Brain pericyte (primary cell): Measurements from ENCODE around the gene POC1A.
"Not testable (repeated sequence)": the region's sequence is repeated elsewhere in the genome, so short reads cannot be mapped to it uniquely, and the experiment has no call there.

Experiments used
- DNase-seq: peaks from one replicate; pipeline ENCODE4 v3.0.0-alpha.2; 2012; ENCODE audit warnings: low read depth, low spot score

Gene POC1A

GRCh38 chr3:52151991-52152390 lies 2.2 kb downstream of the POC1A start:
- DNase-seq = not testable (repeated sequence)

- DNase-seq = no peak
Measured at GRCh38 chr3:52150860-52151259, 3.4 kb downstream of the POC1A start.

- no peak for DNase-seq
Measured at GRCh38 chr3:52150357-52150756, 3.9 kb downstream of the POC1A start.

- DNase-seq = no peak
Measured at GRCh38 chr3:52149726-52150125, 4.5 kb downstream of the POC1A start.

GRCh38 chr3:52149021-52149420 lies 5.2 kb downstream of the POC1A start:
- no peak for DNase-seq

- no peak for DNase-seq
Measured at GRCh38 chr3:52147804-52148203, 6.4 kb downstream of the POC1A start.

- DNase-seq = no peak
Measured at GRCh38 chr3:52146811-52147210, 7.4 kb downstream of the POC1A start.

DNA sequence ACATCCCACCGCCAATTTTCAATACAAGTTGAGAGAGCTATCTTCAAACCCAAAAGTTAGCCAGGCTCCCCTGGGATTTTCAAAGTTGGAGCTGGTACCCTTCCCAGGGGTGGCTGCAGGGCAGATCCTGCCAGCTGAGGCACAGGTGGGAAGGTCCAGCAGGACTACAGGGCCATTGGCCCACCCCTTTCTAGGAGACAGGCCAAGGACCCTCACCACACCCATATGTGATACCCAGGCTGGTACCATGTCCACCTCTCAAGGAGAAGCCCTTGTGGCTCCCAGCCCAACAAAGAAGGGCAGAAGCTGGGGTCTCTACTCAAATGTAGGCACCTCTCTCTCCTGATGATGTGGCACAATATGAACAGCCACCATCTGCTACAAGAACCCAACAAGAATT lies 8.0 kb downstream of the POC1A start:
- DNase-seq = no peak

- no peak for DNase-seq
Measured at GRCh38 chr3:52145736-52146110, 8.5 kb downstream of the POC1A start.

- DNase-seq = no peak
Measured at GRCh38 chr3:52144796-52145735, 9.2 kb downstream of the POC1A start.

- DNase-seq = no peak
Measured at GRCh38 chr3:52144034-52144795, 10.0 kb downstream of the POC1A start.

DNA sequence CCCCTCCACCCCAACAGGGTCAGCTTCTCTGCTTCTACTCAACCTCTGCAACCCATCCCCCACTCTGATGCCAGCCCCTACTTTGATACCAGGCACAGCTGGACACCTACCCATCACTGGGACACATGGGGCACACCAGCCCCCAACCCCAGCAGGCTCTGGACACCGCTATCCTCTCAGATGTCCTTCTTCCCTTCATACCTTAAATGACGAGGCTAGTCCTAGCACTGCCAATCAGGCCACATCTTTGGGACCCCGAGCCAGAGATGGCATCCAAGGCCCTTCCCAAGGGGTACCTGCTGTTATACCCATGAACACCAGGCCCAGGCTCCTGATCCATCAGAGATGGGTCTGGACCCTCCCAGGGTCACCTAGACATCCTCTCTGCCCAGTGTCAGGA lies 10.6 kb downstream of the POC1A start:
- no peak for DNase-seq

DNA sequence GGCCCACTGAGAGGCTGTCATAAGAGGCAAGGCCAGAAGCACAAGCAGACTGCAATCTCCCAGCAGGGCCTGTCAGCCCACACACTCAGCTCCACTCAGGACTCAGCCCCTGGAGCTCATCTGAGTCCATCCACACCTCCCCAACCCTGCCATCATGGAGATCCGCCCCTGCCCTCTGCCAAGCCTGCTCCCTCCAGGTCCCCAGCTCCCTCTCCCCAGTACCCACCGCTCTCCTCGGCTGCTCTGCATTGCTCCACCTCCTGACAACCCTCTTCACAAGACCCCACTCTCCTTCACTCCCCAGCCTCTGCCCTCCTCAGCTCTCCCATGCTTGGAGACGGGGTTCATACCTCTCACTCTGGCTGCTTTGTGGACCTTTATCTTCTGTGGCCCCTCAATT lies 11.1 kb downstream of the POC1A start:
- DNase-seq = no peak

DNA sequence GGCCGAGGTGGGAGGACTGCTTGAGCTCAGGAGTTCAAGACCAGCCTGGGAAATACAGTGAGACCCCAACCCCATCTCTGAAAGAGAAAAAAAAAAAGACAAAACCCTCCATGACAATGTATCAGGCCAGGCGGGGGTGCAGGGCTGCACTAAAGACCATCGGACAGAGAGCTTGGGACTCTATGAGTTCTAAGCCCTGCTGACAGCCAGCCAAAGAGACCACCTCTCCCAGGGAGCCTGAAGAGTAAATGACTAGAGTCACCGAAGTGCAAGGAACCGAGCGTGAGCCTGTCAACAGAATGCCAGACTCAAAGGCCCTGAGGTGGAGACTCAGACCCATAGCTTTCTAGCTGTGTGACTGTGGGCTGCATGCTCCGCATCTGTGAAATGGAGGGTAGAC lies 12.5 kb downstream of the POC1A start:
- no peak for DNase-seq

- DNase-seq = no peak
Measured at GRCh38 chr3:52140769-52141168, 13.5 kb downstream of the POC1A start.

DNA sequence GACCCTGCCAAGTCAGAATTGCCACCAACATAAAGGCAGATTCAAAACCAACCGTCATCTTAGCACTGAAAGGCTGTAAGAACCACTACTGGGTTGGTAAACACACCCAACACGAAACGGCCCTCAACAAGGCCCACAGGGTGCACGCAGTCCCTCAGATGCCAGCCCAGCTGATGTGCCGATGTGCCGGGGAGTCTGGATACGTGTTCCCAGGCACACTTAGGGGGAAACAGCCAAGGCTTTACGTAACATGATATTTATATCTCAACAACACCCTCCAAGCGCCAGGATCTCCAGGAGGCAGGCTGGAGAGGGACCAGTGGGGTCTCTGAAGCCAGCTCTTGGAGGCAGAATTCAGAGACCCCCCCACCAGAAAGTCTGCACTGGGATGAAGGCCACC lies 14.2 kb downstream of the POC1A start:
- no peak for DNase-seq

DNA sequence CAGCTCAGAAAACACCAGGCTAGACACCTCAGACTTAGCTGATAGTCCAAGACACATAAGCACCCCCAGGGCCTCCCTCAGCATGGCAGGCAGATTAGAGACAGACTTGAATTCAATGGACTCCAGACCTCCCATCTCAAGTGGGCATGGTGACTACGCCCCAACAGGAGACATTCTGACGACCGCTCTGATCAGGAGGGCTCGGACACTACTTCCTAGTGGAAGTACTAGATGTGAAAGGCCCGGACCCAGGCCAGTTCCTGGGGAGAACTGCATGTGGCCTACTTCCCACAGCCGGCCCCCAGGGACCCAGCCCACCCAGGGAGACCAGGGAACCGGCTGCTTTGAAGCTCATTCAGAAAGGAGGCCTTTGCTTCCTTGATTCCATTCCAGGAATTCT lies 16.9 kb downstream of the POC1A start:
- DNase-seq = no peak

- no peak for DNase-seq
Measured at GRCh38 chr3:52136513-52136912, 17.7 kb downstream of the POC1A start.

GRCh38 chr3:52135332-52135731 lies 18.9 kb downstream of the POC1A start:
- no peak for DNase-seq

GRCh38 chr3:52134761-52135160 lies 19.5 kb downstream of the POC1A start:
- DNase-seq = no peak

- DNase-seq = no peak
Measured at GRCh38 chr3:52132930-52133329, 21.3 kb downstream of the POC1A start.

DNA sequence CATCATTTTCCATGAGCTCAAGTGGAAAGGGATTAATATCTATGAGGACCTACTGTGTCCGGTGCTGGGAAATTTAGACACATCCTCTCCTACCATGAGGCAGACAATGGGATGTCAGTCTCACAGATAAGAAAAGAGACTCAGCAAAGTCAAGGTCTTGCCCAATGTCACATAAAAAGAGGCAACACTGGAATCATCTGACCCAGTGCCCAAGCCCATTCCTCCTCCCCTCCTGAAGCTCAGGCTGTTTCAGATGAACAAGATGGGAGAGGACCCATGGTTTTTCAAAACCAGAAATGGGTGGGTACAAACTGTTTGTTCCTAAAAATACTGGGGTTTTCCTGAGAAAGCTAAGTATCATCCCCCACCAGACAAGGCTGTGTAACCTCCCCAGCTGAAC lies 22.2 kb downstream of the POC1A start:
- no peak for DNase-seq
